PC-3 (cell line): ENCODE measurements around the gene KCTD11. TPM values are rescaled to one million over a fixed set of nuclear protein-coding genes. Genes with fewer than 3 reads are reported as not detected.

Experiments used
- ATAC-seq: fragments of 200-7000 bp; cut with Tn5 transposase; 2 replicates; pipeline ENCODE4 v1.9.1; 2020; ENCODE audit warnings: mild to moderate bottlenecking, moderate library complexity
- BruUV-seq: library from RNA; stranded (reverse); fragments of 400-500 nt; replicated peaks from 2 replicates; lab custom pipeline; 2021; lab: Mats Ljungman, UMichigan
- CTCF ChIA-PET: fragments of 300-600 bp; sonication (Branson Sonifier 250); formaldehyde crosslinking; loops from one replicate; lab custom pipeline; 2022; ENCODE audit warnings: antibody characterized with exemption; lab: Charles Lee
- POLR2A ChIA-PET: fragments of 300-600 bp; sonication (Branson Sonifier 250); formaldehyde crosslinking; loops from one replicate; lab custom pipeline; 2022; ENCODE audit warnings: antibody characterized with exemption; ENCODE audit not compliant: unreplicated experiment; lab: Charles Lee
- DNase-seq: peaks from one replicate; pipeline ENCODE4 v3.0.0-alpha.2; 2015
- H2AFZ ChIP-seq: fragments of 300-600 bp; sonication (generic); 2 replicates; pipeline ENCODE4 v1.6.0; 2016; ENCODE audit warnings: antibody characterized with exemption, low read length
- H3F3A ChIP-seq: fragments of 300-600 bp; sonication (generic); one replicate; pipeline ENCODE4 v1.6.0; 2017; ENCODE audit warnings: antibody characterized with exemption, low read length, control low read depth, mild to moderate bottlenecking; ENCODE audit not compliant: unreplicated experiment
- H3K27ac ChIP-seq: fragments of 300-600 bp; sonication (generic); 2 replicates; pipeline ENCODE4 v1.5.1; 2016; ENCODE audit warnings: mild to moderate bottlenecking, low read length
- H3K27me3 ChIP-seq: fragments of 300-600 bp; sonication (generic); 2 replicates; pipeline ENCODE4 v1.6.1; 2016; ENCODE audit warnings: low read length, mixed read lengths
- H3K36me3 ChIP-seq: fragments of 300-600 bp; sonication (generic); 2 replicates; pipeline ENCODE4 v1.6.1; 2016; ENCODE audit warnings: low read depth, mixed run types, low read length, mixed read lengths
- H3K4me1 ChIP-seq: fragments of 300-600 bp; sonication (generic); 2 replicates; pipeline ENCODE4 v1.5.1; 2016; ENCODE audit warnings: low read length; ENCODE audit not compliant: insufficient read depth
- H3K4me2 ChIP-seq: fragments of 300-600 bp; sonication (generic); 2 replicates; pipeline ENCODE4 v1.6.0; 2016; ENCODE audit warnings: low read length
- H3K4me3 ChIP-seq: fragments of 300-600 bp; sonication (generic); 2 replicates; pipeline ENCODE4 v1.5.1; 2016; ENCODE audit warnings: mild to moderate bottlenecking, low read length, mixed read lengths
- H3K79me2 ChIP-seq: fragments of 300-600 bp; sonication (generic); 2 replicates; pipeline ENCODE4 v1.6.1; 2017; ENCODE audit warnings: low read length, mixed read lengths
- H3K9ac ChIP-seq: fragments of 300-600 bp; sonication (generic); 2 replicates; pipeline ENCODE4 v1.6.0; 2016; ENCODE audit warnings: mild to moderate bottlenecking, low read length
- H3K9me2 ChIP-seq: fragments of 300-600 bp; sonication (generic); replicated peaks from 2 replicates; pipeline ENCODE4 v1.6.1; 2016; ENCODE audit warnings: mixed run types, low read length, mixed read lengths
- H3K9me3 ChIP-seq: fragments of 300-600 bp; sonication (generic); 2 replicates; pipeline ENCODE4 v1.6.1; 2016; ENCODE audit warnings: low read length, mixed read lengths
- H4K20me1 ChIP-seq: fragments of 300-600 bp; sonication (generic); 2 replicates; pipeline ENCODE4 v1.6.1; 2016; ENCODE audit warnings: low read length, mixed read lengths
- CTCF ChIP-seq: fragments of 300-600 bp; sonication (generic); conservative IDR thresholded peaks from 2 replicates; pipeline ENCODE4 v1.5.1; 2017; ENCODE audit warnings: antibody characterized with exemption, low read depth, mild to moderate bottlenecking, low read length
- EZH2 ChIP-seq: fragments of 300-600 bp; sonication (generic); IDR thresholded peaks from one replicate; pipeline ENCODE4 v1.6.1; 2017; ENCODE audit warnings: antibody characterized with exemption, mild to moderate bottlenecking, low read length; ENCODE audit not compliant: unreplicated experiment
- EZH2phosphoT487 ChIP-seq: fragments of 300-600 bp; sonication (generic); IDR thresholded peaks from 2 replicates; pipeline ENCODE4 v1.6.1; 2018; ENCODE audit warnings: mild to moderate bottlenecking, antibody characterized with exemption, low read length, borderline replicate concordance
- intact Hi-C: fragments of 100-400 bp; cut with micrococcal nuclease; formaldehyde crosslinking; loops from 2 replicates; pipeline ENCODE4 v1.9.0; 2023
- total RNA-seq: library from RNA; depleted of rRNA; stranded (reverse); fragments of >200 nt; gene quantifications from 2 replicates; pipeline ENCODE4 v1.2.3, GENCODE V29; 2014

Gene KCTD11
- total RNA-seq, 1 experiment from 2014 or later, result 7.0 TPM

DNA sequence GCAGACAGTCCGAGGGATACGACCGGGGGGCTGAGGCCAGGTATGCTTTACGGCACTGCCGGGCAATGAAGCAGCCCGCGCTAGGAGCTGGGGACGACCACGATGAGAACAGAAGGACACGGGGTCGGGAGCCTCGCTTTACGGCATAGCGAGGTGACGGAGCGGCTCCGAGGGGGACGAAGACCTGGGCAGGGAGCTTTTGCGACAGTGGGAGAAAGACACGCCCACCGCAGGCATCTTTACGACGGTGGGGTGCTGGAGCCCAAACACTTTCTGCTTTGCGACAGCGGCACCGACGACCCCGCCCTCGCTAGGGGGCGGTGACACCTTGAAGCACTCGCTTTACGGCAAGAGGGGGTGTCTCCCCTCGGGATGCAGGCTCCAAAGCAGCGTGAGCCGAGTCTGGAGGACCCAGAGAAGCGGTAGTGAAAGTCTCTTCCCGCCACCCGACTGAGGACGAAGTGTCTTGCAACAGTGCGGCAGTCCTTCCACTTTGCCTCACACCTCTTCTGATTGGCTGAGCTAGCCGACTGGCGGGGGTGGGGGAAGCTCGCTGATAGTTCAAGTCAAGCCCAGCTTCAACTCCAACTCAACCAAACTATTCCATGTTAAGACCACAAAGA, 22.5 kb upstream of the KCTD11 start:
- ATAC-seq, result peak; percentile 71
- peaks cover 16% of the 10 kb centered on the region for H3K79me2 ChIP-seq
- BruUV-seq, result TSS peak; percentile 93
- peak; percentile 95 for DNase-seq
- 0 out of 2 replicates have a peak, but pooled peaks cover 6% of the 10 kb centered on the region for H3K4me1 ChIP-seq
- POLR2A ChIA-PET, result interaction anchor here (0.6 kb wide), 1 partner anchor 103 kb away, joined by 3 read pairs; no protein-coding TSS in a partner anchor
- H3K4me2 ChIP-seq, result peak overlapping the region; percentile 99
- peak overlapping the region; percentile 96 for H3K4me3 ChIP-seq
- peak overlapping the region; percentile 77 for H3K27ac ChIP-seq
- H3K9me3 ChIP-seq, result no peaks in the 10 kb centered on the region
- no peaks in the 10 kb centered on the region for H4K20me1 ChIP-seq
- no peaks in the 10 kb centered on the region for H3K27me3 ChIP-seq
- CTCF ChIA-PET, result interaction anchor here (0.6 kb wide), 2 partner anchors 16 to 48 kb away, joined by 3 to 4 read pairs; no protein-coding TSS in a partner anchor
- H3K9me2 ChIP-seq, result no peaks in the 10 kb centered on the region
- no peaks in the 10 kb centered on the region for H3K36me3 ChIP-seq
- H2AFZ ChIP-seq, result peak overlapping the region; percentile 95
- H3F3A ChIP-seq, result no peaks in the 10 kb centered on the region
- intact Hi-C loops, result loop anchor here (2.0 kb wide), 1 partner anchor 21 kb away; no protein-coding TSS in a partner anchor
- TF ChIP-seq EZH2phosphoT487 (no peak), EZH2 (no peak), CTCF (no peak)
- peak overlapping the region; percentile 88 for H3K9ac ChIP-seq

DNA sequence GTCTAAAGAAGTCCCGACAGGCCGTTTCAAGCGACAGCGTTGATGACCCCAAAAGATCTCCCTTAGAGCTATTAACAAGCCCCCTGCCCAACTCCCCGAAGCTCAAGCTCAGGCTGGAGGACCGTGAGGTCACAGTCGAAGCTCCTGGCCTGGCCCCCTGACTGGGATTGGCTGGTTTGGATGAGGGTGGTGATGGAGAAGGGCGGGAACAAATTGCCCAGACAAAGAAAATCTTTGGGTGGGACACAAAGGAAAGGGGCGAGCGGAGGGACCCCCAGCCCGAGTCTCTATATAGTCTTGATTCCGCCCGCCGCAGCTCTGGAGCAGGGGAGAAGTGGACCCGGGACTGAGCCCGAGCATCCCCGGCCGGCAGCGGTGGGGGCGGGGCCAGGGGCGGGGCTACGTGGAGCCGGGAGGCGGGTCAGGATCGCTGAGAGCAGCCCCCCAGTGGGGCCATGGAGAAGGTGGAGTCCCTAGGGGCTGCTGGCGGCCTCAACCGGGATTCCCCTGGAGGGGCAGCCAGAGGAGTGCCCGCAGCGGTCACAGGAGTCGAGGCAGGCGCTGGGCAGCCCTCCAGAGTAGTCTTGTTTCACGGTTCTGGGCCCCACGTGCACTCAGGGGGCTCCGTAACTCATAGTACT, 21.8 kb upstream of the KCTD11 start:
- Histone ChIP-seq H3K9ac (peak overlapping the region; percentile 88), H3K36me3 (no peaks in the 10 kb centered on the region), H3K27me3 (no peaks in the 10 kb centered on the region), H3K9me2 (no peaks in the 10 kb centered on the region), H3K9me3 (no peaks in the 10 kb centered on the region), H3K4me1 (0 out of 2 replicates have a peak, but pooled peaks cover 6% of the 10 kb centered on the region), H3K27ac (peak overlapping the region; percentile 77), H4K20me1 (no peaks in the 10 kb centered on the region), H3K4me3 (peak overlapping the region; percentile 96), H3K79me2 (peaks cover 16% of the 10 kb centered on the region), H2AFZ (peak overlapping the region; percentile 95), H3K4me2 (peak overlapping the region; percentile 99), H3F3A (no peaks in the 10 kb centered on the region)
- no TSS peak for BruUV-seq
- intact Hi-C loops, result loop anchor here (2.0 kb wide), 1 partner anchor 21 kb away; no protein-coding TSS in a partner anchor
- ATAC-seq (peak; percentile 83), DNase-seq (peak; percentile 60)
- TF ChIP-seq CTCF (no peak), EZH2 (no peak), EZH2phosphoT487 (no peak)
- ChIA-PET CTCF (interaction anchor here (0.6 kb wide), 1 partner anchor 17 kb away, joined by 3 read pairs; no protein-coding TSS in a partner anchor), POLR2A (interaction anchor here (0.6 kb wide), 1 partner anchor 102 kb away, joined by 3 read pairs; no protein-coding TSS in a partner anchor)
